K562 (cell line): Measurements from ENCODE around the gene RAB43. TPM values are rescaled to one million over a fixed set of nuclear protein-coding genes. Genes with fewer than 3 reads are reported as not detected.

Experiments used
- KLF16 ChIP-seq: IDR thresholded peaks from 2 replicates; pipeline ENCODE4 v1.6.1; 2016; ENCODE audit warnings: antibody characterized with exemption
- TEAD1 ChIP-seq, 2 experiments: fragments of 450-650 bp in 1 of 2; sonication (generic) in 1 of 2; formaldehyde crosslinking; IDR thresholded peaks; 2 replicates each; pipeline versions ENCODE4 v1.4.0 to v1.8.0; 2020 to 2022; ENCODE audit warnings: mild to moderate bottlenecking in 2 of 2, missing genetic modification reagents in 1 of 2
- ZNF274 ChIP-seq: IDR thresholded peaks from 2 replicates; pipeline ENCODE4 v1.6.1; 2011; ENCODE audit warnings: low read depth, mild to moderate bottlenecking, low read length, moderate library complexity, borderline replicate concordance
- ZNF347 ChIP-seq: fragments of 450-650 bp; formaldehyde crosslinking; IDR thresholded peaks from 2 replicates; pipeline ENCODE4 v1.4.0; 2020; ENCODE audit warnings: low read depth, mild to moderate bottlenecking, moderate library complexity
- ZNF436 ChIP-seq: fragments of 250-450, 450-650 bp; sonication (Bioruptor Pico); formaldehyde crosslinking; IDR thresholded peaks from 2 replicates; pipeline ENCODE4 v1.7.0; 2020; ENCODE audit warnings: mild to moderate bottlenecking
- polyA plus RNA-seq, 8 experiments: library from polyadenylated mRNA; depleted of rRNA in 4 of 8; stranded (reverse) in 5 of 8; unstranded in 3 of 8; fragments of >200 nt; fragmentation: Nextera tagmentation in 2 of 8; fragmentation: Illumina TruSeq in 1 of 8; extraction: Ambion mirVana in 2 of 8; extraction: Trizol in 1 of 8; gene quantifications; 2 replicates each; pipeline versions ENCODE4 v1.2.1 to v1.2.3, GENCODE V29; 2011 to 2014; ENCODE audit warnings: inconsistent platforms in 1 of 8, missing spikeins in 1 of 8
- total RNA-seq, 7 experiments: library from RNA; depleted of rRNA in 6 of 7; stranded (reverse); fragments of >200 nt in 6 of 7; fragmentation: Illumina TruSeq in 2 of 7; extraction: Trizol in 2 of 7; gene quantifications; 2 replicates each; pipeline versions ENCODE4 v1.2.1 to v1.2.3, GENCODE V29; 2011 to 2021; ENCODE audit warnings: low replicate concordance in 1 of 7
- TF ChIP-seq, protein P1 (sequence below): sonication (generic); formaldehyde crosslinking; IDR thresholded peaks from 2 replicates; pipeline ENCODE4 v1.8.1; 2022; ENCODE audit warnings: missing genetic modification reagents
- TF ChIP-seq, protein P2 (sequence below): fragments of 250-450 bp; sonication (Bioruptor Pico); IDR thresholded peaks from 2 replicates; pipeline ENCODE4 v1.5.0; 2021
- TF ChIP-seq, protein P3 (sequence below): fragments of 250-450 bp; sonication (Bioruptor Pico); IDR thresholded peaks from 2 replicates; pipeline ENCODE4 v1.4.0; 2020; ENCODE audit warnings: mild to moderate bottlenecking
- TF ChIP-seq, protein P4 (sequence below): IDR thresholded peaks from 2 replicates; pipeline ENCODE4 v1.6.1; 2016; ENCODE audit warnings: missing genetic modification characterization, missing compliant biosample characterization

The RAB43 gene
- total and polyA plus RNA-seq, 9 of the 15 experiments (the other 6 are each of a cell fraction or from before 2014, with no cell fraction given) = 0.04 to 6.8 (median 1.7) TPM; not detected in 2

DNA sequence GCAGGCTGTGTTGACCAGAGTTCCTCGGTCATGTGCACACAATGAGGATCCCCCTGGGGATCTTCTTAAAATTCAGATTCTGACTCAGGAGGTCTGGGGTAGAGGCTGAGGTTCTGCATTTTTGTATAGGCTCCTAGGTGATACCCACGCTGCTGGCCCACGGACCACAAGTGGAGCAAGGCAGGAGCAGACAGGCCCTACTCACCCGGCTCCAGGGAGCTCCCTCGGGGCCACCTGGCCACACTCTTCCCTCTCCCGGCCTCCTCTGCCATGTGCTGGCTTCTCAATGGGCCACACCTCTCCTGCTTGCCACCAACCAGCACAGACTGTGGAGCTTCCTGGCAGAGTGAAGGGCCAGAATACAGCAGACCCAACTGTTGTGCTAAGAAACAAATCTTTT, 37.1 kb downstream of the RAB43 start (continued):
- TF ChIP-seq, protein P1, sequence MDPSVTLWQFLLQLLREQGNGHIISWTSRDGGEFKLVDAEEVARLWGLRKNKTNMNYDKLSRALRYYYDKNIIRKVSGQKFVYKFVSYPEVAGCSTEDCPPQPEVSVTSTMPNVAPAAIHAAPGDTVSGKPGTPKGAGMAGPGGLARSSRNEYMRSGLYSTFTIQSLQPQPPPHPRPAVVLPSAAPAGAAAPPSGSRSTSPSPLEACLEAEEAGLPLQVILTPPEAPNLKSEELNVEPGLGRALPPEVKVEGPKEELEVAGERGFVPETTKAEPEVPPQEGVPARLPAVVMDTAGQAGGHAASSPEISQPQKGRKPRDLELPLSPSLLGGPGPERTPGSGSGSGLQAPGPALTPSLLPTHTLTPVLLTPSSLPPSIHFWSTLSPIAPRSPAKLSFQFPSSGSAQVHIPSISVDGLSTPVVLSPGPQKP (CRISPR knock-in tag) = no peak
- TF ChIP-seq KLF16 (no peak), ZNF274 (no peak), TEAD1 (CRISPR knock-in tag; IDR thresholded peaks at IDR 0.05) (no peak), ZNF436 (CRISPR knock-in tag) (no peak), ZNF347 (CRISPR knock-in tag) (no peak)
- TF ChIP-seq, protein P2, sequence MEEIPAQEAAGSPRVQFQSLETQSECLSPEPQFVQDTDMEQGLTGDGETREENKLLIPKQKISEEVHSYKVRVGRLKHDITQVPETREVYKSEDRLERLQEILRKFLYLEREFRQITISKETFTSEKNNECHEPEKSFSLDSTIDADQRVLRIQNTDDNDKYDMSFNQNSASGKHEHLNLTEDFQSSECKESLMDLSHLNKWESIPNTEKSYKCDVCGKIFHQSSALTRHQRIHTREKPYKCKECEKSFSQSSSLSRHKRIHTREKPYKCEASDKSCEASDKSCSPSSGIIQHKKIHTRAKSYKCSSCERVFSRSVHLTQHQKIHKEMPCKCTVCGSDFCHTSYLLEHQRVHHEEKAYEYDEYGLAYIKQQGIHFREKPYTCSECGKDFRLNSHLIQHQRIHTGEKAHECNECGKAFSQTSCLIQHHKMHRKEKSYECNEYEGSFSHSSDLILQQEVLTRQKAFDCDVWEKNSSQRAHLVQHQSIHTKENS (CRISPR knock-in tag) = no peak
- TF ChIP-seq, protein P3, sequence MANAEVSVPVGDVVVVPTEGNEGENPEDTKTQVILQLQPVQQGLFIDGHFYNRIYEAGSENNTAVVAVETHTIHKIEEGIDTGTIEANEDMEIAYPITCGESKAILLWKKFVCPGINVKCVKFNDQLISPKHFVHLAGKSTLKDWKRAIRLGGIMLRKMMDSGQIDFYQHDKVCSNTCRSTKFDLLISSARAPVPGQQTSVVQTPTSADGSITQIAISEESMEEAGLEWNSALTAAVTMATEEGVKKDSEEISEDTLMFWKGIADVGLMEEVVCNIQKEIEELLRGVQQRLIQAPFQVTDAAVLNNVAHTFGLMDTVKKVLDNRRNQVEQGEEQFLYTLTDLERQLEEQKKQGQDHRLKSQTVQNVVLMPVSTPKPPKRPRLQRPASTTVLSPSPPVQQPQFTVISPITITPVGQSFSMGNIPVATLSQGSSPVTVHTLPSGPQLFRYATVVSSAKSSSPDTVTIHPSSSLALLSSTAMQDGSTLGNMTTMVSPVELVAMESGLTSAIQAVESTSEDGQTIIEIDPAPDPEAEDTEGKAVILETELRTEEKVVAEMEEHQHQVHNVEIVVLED (CRISPR knock-in tag) = no peak
- TF ChIP-seq, protein P4, sequence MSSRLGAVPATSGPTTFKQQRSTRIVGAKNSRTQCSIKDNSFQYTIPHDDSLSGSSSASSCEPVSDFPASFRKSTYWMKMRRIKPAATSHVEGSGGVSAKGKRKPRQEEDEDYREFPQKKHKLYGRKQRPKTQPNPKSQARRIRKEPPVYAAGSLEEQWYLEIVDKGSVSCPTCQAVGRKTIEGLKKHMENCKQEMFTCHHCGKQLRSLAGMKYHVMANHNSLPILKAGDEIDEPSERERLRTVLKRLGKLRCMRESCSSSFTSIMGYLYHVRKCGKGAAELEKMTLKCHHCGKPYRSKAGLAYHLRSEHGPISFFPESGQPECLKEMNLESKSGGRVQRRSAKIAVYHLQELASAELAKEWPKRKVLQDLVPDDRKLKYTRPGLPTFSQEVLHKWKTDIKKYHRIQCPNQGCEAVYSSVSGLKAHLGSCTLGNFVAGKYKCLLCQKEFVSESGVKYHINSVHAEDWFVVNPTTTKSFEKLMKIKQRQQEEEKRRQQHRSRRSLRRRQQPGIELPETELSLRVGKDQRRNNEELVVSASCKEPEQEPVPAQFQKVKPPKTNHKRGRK (tag) = no peak
